Trophoblast cell (in vitro differentiated cells and primary cell): Measurements from ENCODE around the gene DNAI7.

ENCODE experiments used
- DNase-seq, 2 donors: peaks; one replicate each; pipeline ENCODE4 v3.0.0-alpha.2; 2016
- H2AFZ ChIP-seq: 2 replicates; pipeline ENCODE4 v1.6.1; 2013; ENCODE audit warnings: low read length, moderate library complexity, mild to moderate bottlenecking; ENCODE audit not compliant: insufficient read depth, poor library complexity
- H2AK5ac ChIP-seq: 2 replicates; pipeline ENCODE4 v1.6.1; 2013; ENCODE audit warnings: mild to moderate bottlenecking, low read length
- H2BK120ac ChIP-seq: 2 replicates; pipeline ENCODE4 v1.6.1; 2013; ENCODE audit warnings: low read length, mild to moderate bottlenecking, moderate library complexity; ENCODE audit not compliant: insufficient read depth, poor library complexity
- H2BK12ac ChIP-seq: 2 replicates; pipeline ENCODE4 v1.6.1; 2013; ENCODE audit warnings: mild to moderate bottlenecking, low read length, moderate library complexity
- H2BK5ac ChIP-seq: 2 replicates; pipeline ENCODE4 v1.6.1; 2013; ENCODE audit warnings: low read length, low read depth, moderate library complexity, mild to moderate bottlenecking; ENCODE audit not compliant: poor library complexity
- H3K14ac ChIP-seq: 2 replicates; pipeline ENCODE4 v1.6.1; 2013; ENCODE audit warnings: mild to moderate bottlenecking, low read length
- H3K18ac ChIP-seq: 2 replicates; pipeline ENCODE4 v1.6.1; 2013; ENCODE audit warnings: mild to moderate bottlenecking, low read length
- H3K23ac ChIP-seq: 2 replicates; pipeline ENCODE4 v1.6.1; 2013; ENCODE audit warnings: low read length
- H3K27ac ChIP-seq: 2 replicates; pipeline ENCODE4 v1.5.1; 2013; ENCODE audit warnings: low read depth, mild to moderate bottlenecking, inconsistent platforms, low read length, moderate library complexity
- H3K27me3 ChIP-seq: 2 replicates; pipeline ENCODE4 v1.6.1; 2013; ENCODE audit warnings: inconsistent platforms, mild to moderate bottlenecking, low read length, moderate library complexity; ENCODE audit not compliant: insufficient read depth
- H3K36me3 ChIP-seq, 2 experiments: 1 replicate in 1 of 2; 2 replicates in 1 of 2; pipeline ENCODE4 v1.6.1; 2013; ENCODE audit warnings: low read length in 2 of 2, mild to moderate bottlenecking in 2 of 2, moderate library complexity in 1 of 2; ENCODE audit not compliant: insufficient read depth in 2 of 2, control insufficient read depth in 1 of 2
- H3K4ac ChIP-seq: 2 replicates; pipeline ENCODE4 v1.6.1; 2013; ENCODE audit warnings: low read depth, mild to moderate bottlenecking, low read length, moderate library complexity
- H3K4me1 ChIP-seq, 2 experiments: 1 replicate in 1 of 2; 2 replicates in 1 of 2; pipeline ENCODE4 v1.6.1; 2013; ENCODE audit warnings: low read length in 2 of 2, mild to moderate bottlenecking in 2 of 2, moderate library complexity in 1 of 2; ENCODE audit not compliant: insufficient read depth in 2 of 2, control insufficient read depth in 1 of 2
- H3K4me2 ChIP-seq: 2 replicates; pipeline ENCODE4 v1.6.1; 2013; ENCODE audit warnings: inconsistent platforms, mild to moderate bottlenecking, low read length, moderate library complexity
- H3K4me3 ChIP-seq: 2 replicates; pipeline ENCODE4 v1.5.1; 2013; ENCODE audit warnings: mild to moderate bottlenecking, low read depth, low read length, inconsistent platforms
- H3K79me1 ChIP-seq: one replicate; pipeline ENCODE4 v1.6.1; 2013; ENCODE audit warnings: low read length
- H3K79me2 ChIP-seq: 2 replicates; pipeline ENCODE4 v1.6.1; 2013; ENCODE audit warnings: low read length, mild to moderate bottlenecking; ENCODE audit not compliant: control insufficient read depth, insufficient read depth, poor library complexity
- H3K9ac ChIP-seq: 2 replicates; pipeline ENCODE4 v1.6.1; 2013; ENCODE audit warnings: mild to moderate bottlenecking, low read length
- H3K9me3 ChIP-seq: 2 replicates; pipeline ENCODE4 v1.6.1; 2013; ENCODE audit warnings: low read depth, mild to moderate bottlenecking, control low read depth, inconsistent platforms, low read length; ENCODE audit not compliant: insufficient read depth
- H4K12ac ChIP-seq: 2 replicates; pipeline ENCODE4 v1.6.1; 2013; ENCODE audit warnings: low read depth, mild to moderate bottlenecking, low read length, moderate library complexity
- H4K8ac ChIP-seq: 2 replicates; pipeline ENCODE4 v1.6.1; 2013; ENCODE audit warnings: low read depth, mild to moderate bottlenecking, low read length, moderate library complexity
- H4K91ac ChIP-seq: one replicate; pipeline ENCODE4 v1.6.1; 2013; ENCODE audit warnings: low read depth, mild to moderate bottlenecking, low read length, moderate library complexity
- whole genome bisulfite sequencing: extraction: QIAGEN DNeasy Blood & Tissue Kit; methylation state at CpG from one replicate; pipeline ENCODE4 v1.1.7; 2013; ENCODE audit warnings: missing lambda C conversion rate; ENCODE audit not compliant: insufficient read length, insufficient coverage; ENCODE audit errors: extremely low coverage; 5-methylcytosine and 5-hydroxymethylcytosine counted together

The DNAI7 gene

DNA sequence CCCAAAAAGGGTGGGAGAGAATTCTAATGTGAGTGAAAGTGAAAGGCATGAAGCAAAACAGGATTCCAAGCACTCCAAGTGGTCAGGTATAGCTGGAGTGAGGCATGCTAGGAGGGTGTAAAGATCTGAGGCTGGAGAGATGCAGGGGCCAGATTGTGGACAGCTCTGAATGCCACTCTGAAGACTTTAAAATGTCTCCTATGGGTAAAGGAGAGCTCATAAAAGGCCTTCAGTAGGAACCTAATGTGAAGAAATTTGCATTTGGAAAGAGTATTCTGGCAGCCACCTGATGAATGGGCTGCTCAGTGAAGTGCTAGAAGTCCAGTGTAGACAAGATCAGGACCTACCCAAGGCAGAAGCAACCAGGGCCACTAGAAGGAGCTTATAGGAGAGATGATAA lies 68.9 kb downstream of the DNAI7 start:
- Histone ChIP-seq H2BK12ac (no peak overlapping the region), H3K9me3 (no peaks in the 10 kb centered on the region), H4K8ac (no peak overlapping the region), H3K4me1 (no peaks in the 10 kb centered on the region), H3K36me3 (no peaks in the 10 kb centered on the region), H2BK5ac (no peak overlapping the region), H3K23ac (no peak overlapping the region), H2BK120ac (no peak overlapping the region), H3K27ac (no peak overlapping the region), H3K4me2 (no peak overlapping the region), H4K91ac (no peak overlapping the region), H3K18ac (no peak overlapping the region), H3K79me2 (no peaks in the 10 kb centered on the region), H2AK5ac (no peak overlapping the region), H3K9ac (no peak overlapping the region), H3K79me1 (no peaks in the 10 kb centered on the region), H3K4ac (no peak overlapping the region), H3K14ac (no peak overlapping the region), H4K12ac (no peak overlapping the region), H3K27me3 (no peaks in the 10 kb centered on the region), H2AFZ (no peak overlapping the region), H3K4me3 (no peak overlapping the region)
- peak; percentile 62 to 81 for DNase-seq

DNA sequence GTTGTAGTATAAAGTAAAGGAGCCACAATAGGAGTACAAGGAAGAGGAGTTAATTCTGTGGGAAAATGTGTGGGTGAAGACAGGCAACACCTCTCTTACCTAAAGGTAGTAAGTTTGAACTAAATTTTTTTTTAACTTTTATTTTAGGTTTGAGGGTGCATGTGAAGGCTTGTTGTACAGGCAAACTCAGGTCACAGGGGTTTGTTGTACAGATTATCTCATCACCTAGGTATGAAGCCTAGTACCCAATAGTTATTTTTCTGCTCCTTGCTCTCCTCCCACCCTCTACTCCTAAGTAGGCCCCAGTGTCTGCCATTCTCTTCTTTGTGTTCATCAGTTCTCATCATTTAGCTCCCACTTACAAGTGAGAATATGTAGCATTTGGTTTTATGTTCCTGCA lies 70.5 kb downstream of the DNAI7 start:
- Histone ChIP-seq H4K91ac (no peak overlapping the region), H3K4me1 (no peaks in the 10 kb centered on the region), H3K4me2 (no peak overlapping the region), H3K27ac (no peak overlapping the region), H3K79me2 (no peaks in the 10 kb centered on the region), H3K36me3 (no peaks in the 10 kb centered on the region), H2BK12ac (no peak overlapping the region), H3K27me3 (no peaks in the 10 kb centered on the region), H3K79me1 (no peaks in the 10 kb centered on the region), H4K12ac (no peak overlapping the region), H3K4me3 (no peak overlapping the region), H3K18ac (no peak overlapping the region), H3K14ac (no peak overlapping the region), H2AK5ac (no peak overlapping the region), H3K9me3 (no peaks in the 10 kb centered on the region), H3K4ac (no peak overlapping the region), H2BK120ac (no peak overlapping the region), H3K9ac (no peak overlapping the region), H3K23ac (no peak overlapping the region), H4K8ac (no peak overlapping the region), H2BK5ac (no peak overlapping the region), H2AFZ (no peak overlapping the region)
- DNase-seq, result no peak

DNA sequence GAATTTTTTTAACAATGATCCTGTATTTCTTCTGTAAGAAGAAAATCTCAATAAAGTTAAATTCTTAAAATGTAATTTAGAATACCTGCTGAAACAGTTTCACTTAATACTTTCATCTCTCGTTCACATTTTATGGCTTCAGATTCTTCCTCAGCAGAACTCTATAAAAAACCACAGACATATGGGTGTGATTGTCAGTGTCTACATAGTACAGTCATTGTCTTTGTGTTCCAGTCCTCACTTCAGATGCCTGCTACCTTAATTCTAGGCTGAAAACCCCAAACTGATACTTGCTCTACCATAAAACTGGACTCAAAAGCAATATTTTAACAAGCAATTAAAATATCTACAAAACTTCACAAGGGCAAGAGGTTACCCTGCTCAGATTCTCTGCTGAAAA lies 71.8 kb downstream of the DNAI7 start:
- Histone ChIP-seq H3K9me3 (no peaks in the 10 kb centered on the region), H3K23ac (no peak overlapping the region), H2BK120ac (no peak overlapping the region), H4K91ac (no peak overlapping the region), H3K27me3 (no peaks in the 10 kb centered on the region), H3K79me1 (no peaks in the 10 kb centered on the region), H3K4me3 (no peak overlapping the region), H2AK5ac (no peak overlapping the region), H3K79me2 (no peaks in the 10 kb centered on the region), H3K9ac (no peak overlapping the region), H3K4ac (no peak overlapping the region), H3K4me2 (no peak overlapping the region), H3K36me3 (no peaks in the 10 kb centered on the region), H3K27ac (no peak overlapping the region), H4K12ac (no peak overlapping the region), H2BK5ac (no peak overlapping the region), H3K4me1 (no peaks in the 10 kb centered on the region), H2BK12ac (no peak overlapping the region), H2AFZ (no peak overlapping the region), H3K18ac (no peak overlapping the region), H4K8ac (no peak overlapping the region), H3K14ac (no peak overlapping the region)
- no CpG with 5 or more reads among the region's 1 CpG for WGBS
- DNase-seq, result no peak

DNA sequence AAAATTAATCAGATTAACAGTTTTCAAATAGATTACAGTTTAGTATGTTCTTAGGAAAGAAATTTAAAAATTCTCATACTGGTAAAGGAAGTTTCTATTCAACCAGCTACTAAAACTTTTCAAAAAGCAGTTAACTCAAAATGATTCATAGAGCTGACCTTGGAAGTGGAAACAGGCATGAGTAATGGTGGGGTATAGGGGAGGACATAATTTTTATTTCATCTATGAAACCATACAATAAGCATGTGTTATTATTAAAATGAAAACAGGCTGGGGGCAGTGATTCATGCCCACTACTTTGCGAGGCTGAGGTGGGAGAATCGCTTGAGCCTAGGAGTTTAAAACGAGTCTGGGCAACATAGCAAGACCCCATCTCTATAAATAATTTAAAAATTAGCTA lies 73.0 kb downstream of the DNAI7 start:
- no CpG with 5 or more reads among the region's 3 CpGs for WGBS
- no peak overlapping the region for H2BK5ac ChIP-seq

DNA sequence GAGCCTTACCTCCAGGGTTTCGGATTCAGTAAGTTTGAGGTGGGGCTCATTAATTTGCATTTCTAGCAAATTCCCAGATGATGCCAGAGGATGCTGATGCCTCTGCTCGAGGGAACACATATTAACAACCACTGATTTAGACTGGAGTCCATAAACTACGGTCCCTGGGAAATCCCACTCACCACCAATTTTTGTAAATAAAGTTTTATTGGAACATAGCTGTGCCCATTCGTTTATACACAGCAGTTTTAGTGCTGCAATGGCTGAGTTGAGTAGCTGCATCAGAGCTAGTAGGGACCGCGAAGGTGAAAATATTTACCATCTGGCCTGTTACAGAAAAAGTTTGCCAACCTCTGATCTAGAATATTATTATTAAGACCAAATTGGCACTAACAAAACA lies 73.8 kb downstream of the DNAI7 start:
- no peaks in the 10 kb centered on the region for H3K27me3 ChIP-seq
- H2AFZ ChIP-seq, result no peak overlapping the region
- no peak overlapping the region for H2BK12ac ChIP-seq
- no peaks in the 10 kb centered on the region for H3K79me1 ChIP-seq
- no peak overlapping the region for H2BK120ac ChIP-seq
- no peak overlapping the region for H3K18ac ChIP-seq
- no peak overlapping the region for H4K91ac ChIP-seq
- no peaks in the 10 kb centered on the region for H3K79me2 ChIP-seq
- H3K36me3 ChIP-seq, result no peaks in the 10 kb centered on the region
- no peak overlapping the region for H2BK5ac ChIP-seq
- H3K14ac ChIP-seq, result no peak overlapping the region
- no peak overlapping the region for H4K12ac ChIP-seq
- H3K4me2 ChIP-seq, result no peak overlapping the region
- no peak overlapping the region for H3K27ac ChIP-seq
- H4K8ac ChIP-seq, result no peak overlapping the region
- no peak overlapping the region for H3K23ac ChIP-seq
- no peak overlapping the region for H3K4me3 ChIP-seq
- no peaks in the 10 kb centered on the region for H3K4me1 ChIP-seq
- H2AK5ac ChIP-seq, result no peak overlapping the region
- no CpG with 5 or more reads among the region's 6 CpGs for WGBS
- DNase-seq, result no peak
- H3K9ac ChIP-seq, result no peak overlapping the region
- no peaks in the 10 kb centered on the region for H3K9me3 ChIP-seq
- H3K4ac ChIP-seq, result no peak overlapping the region

More for the DNA sequence above, 73.0 kb downstream of the DNAI7 start:
- Histone ChIP-seq H3K4me2 (no peak overlapping the region), H3K23ac (no peak overlapping the region), H3K4me1 (no peaks in the 10 kb centered on the region), H4K91ac (no peak overlapping the region), H3K79me1 (no peaks in the 10 kb centered on the region), H3K79me2 (no peaks in the 10 kb centered on the region), H3K4ac (no peak overlapping the region), H3K18ac (no peak overlapping the region), H3K36me3 (no peaks in the 10 kb centered on the region), H2BK12ac (no peak overlapping the region), H3K4me3 (no peak overlapping the region), H3K27ac (no peak overlapping the region), H4K8ac (no peak overlapping the region), H4K12ac (no peak overlapping the region), H3K9me3 (no peaks in the 10 kb centered on the region), H3K14ac (no peak overlapping the region), H2AK5ac (no peak overlapping the region), H2BK120ac (no peak overlapping the region), H2AFZ (no peak overlapping the region), H3K9ac (no peak overlapping the region), H3K27me3 (no peaks in the 10 kb centered on the region)
- no peak for DNase-seq
